Dedifferentiated amniotic fluid mesenchymal stem cell (primary cell): ENCODE data around the gene PRR7.

Source experiments
- DNase-seq: peaks from one replicate; pipeline ENCODE4 v3.0.0-alpha.2; 2016; ENCODE audit errors: extremely low spot score

The PRR7 gene

GRCh38 chr5:177435847-177436536 lies 10.6 kb upstream of the PRR7 start:
- no peak for DNase-seq

- no peak for DNase-seq
Observed at GRCh38 chr5:177437623-177438022, 9.0 kb upstream of the PRR7 start.

GRCh38 chr5:177438468-177438867 lies 8.1 kb upstream of the PRR7 start:
- no peak for DNase-seq

GRCh38 chr5:177439518-177440053 lies 7.0 kb upstream of the PRR7 start:
- DNase-seq: no peak

- DNase-seq: no peak
Observed at GRCh38 chr5:177440211-177440989, 6.2 kb upstream of the PRR7 start.

GRCh38 chr5:177440990-177441780 lies 5.4 kb upstream of the PRR7 start:
- no peak for DNase-seq

GRCh38 chr5:177442066-177442826 lies 4.4 kb upstream of the PRR7 start:
- no peak for DNase-seq

- DNase-seq: no peak
Observed at GRCh38 chr5:177443144-177443983, 3.2 kb upstream of the PRR7 start.

- no peak for DNase-seq
Observed at GRCh38 chr5:177444106-177445051, 2.2 kb upstream of the PRR7 start.

GRCh38 chr5:177445052-177445916 lies 1.3 kb upstream of the PRR7 start:
- DNase-seq: no peak

GRCh38 chr5:177445917-177446199 lies 756 bp upstream of the PRR7 start:
- DNase-seq: no peak

GRCh38 chr5:177447066-177447610 lies 524 bp downstream of the PRR7 start:
- DNase-seq: no peak

GRCh38 chr5:177447611-177448243 lies 1.1 kb downstream of the PRR7 start:
- no peak for DNase-seq

- no peak for DNase-seq
Observed at GRCh38 chr5:177448244-177448950, 1.8 kb downstream of the PRR7 start.

- DNase-seq: no peak
Observed at GRCh38 chr5:177449140-177450061, 2.8 kb downstream of the PRR7 start.
